HG03521 (cell line): ENCODE data around the gene DGKQ.

Experiments used
- ATAC-seq: cut with Tn5 transposase; IDR thresholded peaks from one replicate; pipeline ENCODE4 v1.9.1; 2021; ENCODE audit warnings: mild to moderate bottlenecking, moderate library complexity; ENCODE audit not compliant: unreplicated experiment

Gene DGKQ

GRCh38 chr4:973431-974397 is at the start of gene DGKQ:
Gene DGKQ (minus strand): TSS chr4:973569. CDS start chr4:973482, 87 bp downstream.
- peak; percentile 76 for ATAC-seq

- no peak for ATAC-seq
Observed at GRCh38 chr4:1022739-1023066, 49.3 kb upstream of the DGKQ start.

- no peak for ATAC-seq
Observed at GRCh38 chr4:1022051-1022738, 48.8 kb upstream of the DGKQ start.

GRCh38 chr4:1021386-1022050 is 48.1 kb upstream of the DGKQ start:
- peak; percentile 55 for ATAC-seq

- no peak for ATAC-seq
Observed at GRCh38 chr4:1019729-1020470, 46.5 kb upstream of the DGKQ start.

GRCh38 chr4:1019320-1019719 is 46.0 kb upstream of the DGKQ start:
- no peak for ATAC-seq

GRCh38 chr4:1018147-1019020 is 45.0 kb upstream of the DGKQ start:
- no peak for ATAC-seq

- no peak for ATAC-seq
Observed at GRCh38 chr4:1017706-1018105, 44.3 kb upstream of the DGKQ start.

GRCh38 chr4:1017211-1017610 is 43.8 kb upstream of the DGKQ start:
- ATAC-seq = no peak

GRCh38 chr4:1015746-1016145 is 42.4 kb upstream of the DGKQ start:
- no peak for ATAC-seq

- no peak for ATAC-seq
Observed at GRCh38 chr4:1015179-1015578, 41.8 kb upstream of the DGKQ start.

- ATAC-seq = no peak
Observed at GRCh38 chr4:1014291-1015167, 41.2 kb upstream of the DGKQ start.

- ATAC-seq = no peak
Observed at GRCh38 chr4:1013225-1014073, 40.1 kb upstream of the DGKQ start.

GRCh38 chr4:1012034-1012739 is 38.8 kb upstream of the DGKQ start:
- no peak for ATAC-seq

- ATAC-seq = no peak
Observed at GRCh38 chr4:1011666-1012033, 38.3 kb upstream of the DGKQ start.

- peak; percentile 44 for ATAC-seq
Observed at GRCh38 chr4:1011022-1011665, 37.8 kb upstream of the DGKQ start, which contains the start of gene FGFRL1. Gene FGFRL1 (plus strand): TSS chr4:1011626. CDS start chr4:1012486, 860 bp downstream.
